ENCODE measurements around the gene MET.
"Not testable (repeated sequence)": the region's sequence is repeated elsewhere in the genome, so short reads cannot be mapped to it uniquely, and the experiment has no call there.

MET gene

DNA sequence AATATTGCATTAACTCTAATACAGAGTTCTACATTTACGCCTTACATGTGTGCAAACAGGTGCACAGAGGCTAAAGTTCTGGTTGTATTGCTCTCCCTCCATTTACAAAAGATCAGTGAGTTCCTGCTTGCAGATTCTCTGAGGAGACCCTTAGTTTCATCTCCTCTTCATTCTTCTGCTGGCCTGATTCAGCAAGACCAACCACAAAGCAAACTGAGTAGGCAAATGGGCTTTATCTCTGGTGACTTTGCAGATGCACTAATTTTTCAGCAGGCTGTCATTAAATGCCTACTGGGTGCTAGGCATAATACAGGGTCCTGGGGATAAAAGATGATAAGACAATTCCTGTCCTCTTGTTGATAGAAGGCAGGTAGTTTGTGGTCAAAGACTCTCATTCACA lies 56.4 kb downstream of the MET start:
- DNase-seq: no peak

DNA sequence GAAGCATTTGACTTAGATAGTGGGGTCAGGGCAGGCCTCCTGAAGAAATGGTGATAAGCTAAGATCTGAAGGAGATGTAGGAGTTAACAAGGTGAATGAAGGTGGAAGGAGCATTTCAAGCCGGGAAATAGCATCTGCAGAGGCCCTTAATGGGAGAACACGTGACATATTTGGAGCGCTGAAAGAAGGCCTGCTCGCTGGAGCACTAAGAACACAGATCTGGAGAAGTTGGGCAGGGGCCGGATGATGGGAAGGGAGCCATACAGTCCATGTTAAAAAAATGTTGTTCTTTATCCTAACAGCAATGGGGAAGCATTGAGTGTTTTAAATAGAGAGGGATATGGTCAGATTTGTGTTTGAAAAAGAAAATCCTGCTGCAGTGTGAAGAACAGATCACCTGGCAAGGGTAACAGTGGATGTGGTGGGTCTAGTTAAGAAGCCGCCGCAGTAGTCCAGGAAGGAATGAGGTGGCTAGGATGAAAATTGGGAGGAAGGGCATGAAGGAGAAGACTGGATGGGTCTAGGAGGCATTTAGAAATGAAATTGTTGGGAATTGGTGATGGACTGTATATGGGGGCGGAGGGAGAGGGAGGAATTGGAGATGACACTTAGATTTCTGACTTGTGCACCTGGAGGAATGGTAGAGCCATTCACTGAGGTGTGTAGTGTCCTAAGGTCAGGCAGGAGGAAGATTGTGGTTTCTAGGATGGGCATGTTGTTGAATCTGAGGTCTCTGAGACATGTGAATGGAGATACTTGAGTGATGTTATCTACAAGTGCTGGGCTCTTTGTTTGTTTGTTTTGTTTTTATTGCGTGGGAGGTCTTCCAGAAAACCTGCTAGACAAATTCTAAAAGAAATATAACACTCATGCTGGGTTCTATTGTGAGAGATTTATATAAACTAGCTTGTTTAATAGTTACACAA lies 58.4 kb downstream of the MET start:
- DNase-seq: peak; percentile 81

DNA sequence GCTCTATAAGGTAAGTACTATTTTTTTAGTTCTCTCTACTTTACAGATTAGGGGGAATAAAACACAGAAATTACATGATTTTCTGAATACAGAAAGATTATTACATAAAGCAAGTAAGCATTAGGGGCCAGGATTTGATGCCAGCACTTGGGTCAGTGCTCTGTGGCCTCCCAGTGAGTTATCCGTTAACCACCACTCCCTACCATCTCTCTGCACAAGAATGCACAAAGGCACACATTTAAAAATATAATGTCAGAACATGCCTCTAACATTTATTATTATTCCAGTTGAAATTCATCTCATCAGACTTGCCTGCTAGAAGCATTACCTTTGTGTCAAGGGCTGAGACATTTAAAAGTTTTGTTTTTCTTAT lies 59.0 kb downstream of the MET start:
- DNase-seq: no peak

DNA sequence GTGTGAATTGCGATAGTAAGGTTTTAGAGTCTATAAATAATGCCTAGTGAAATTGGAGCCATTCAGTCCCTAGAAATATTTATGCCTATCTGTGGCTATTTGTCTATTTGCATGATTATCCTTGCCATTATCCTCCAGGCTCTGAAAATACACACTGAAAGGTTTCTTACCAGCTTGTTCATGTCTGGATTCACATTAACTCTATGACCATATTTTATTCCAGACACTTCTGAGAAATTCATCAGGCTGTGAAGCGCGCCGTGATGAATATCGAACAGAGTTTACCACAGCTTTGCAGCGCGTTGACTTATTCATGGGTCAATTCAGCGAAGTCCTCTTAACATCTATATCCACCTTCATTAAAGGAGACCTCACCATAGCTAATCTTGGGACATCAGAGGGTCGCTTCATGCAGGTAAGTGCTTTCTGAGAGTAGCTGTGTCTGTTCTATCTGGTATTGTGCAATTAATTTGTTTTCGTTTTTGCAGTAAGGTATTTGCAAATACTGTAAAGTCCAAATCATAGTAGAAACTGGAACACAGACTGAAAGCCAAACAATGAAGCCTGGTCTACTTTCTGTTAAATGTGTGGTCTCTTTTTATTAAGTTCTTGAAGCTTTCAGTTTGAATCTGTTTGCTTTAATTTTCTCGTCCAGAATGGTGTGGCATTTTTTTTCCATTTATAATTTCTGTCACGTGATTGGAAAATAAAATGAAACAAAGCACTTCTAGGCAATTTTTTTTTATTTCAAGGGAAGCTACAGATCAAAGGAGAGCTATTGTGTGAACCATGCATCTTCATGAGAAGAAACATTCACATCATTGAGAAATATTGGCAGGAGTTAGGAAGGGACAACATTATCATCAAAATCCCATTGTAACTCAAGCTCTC lies 59.7 kb downstream of the MET start:
- no peak for DNase-seq

DNA sequence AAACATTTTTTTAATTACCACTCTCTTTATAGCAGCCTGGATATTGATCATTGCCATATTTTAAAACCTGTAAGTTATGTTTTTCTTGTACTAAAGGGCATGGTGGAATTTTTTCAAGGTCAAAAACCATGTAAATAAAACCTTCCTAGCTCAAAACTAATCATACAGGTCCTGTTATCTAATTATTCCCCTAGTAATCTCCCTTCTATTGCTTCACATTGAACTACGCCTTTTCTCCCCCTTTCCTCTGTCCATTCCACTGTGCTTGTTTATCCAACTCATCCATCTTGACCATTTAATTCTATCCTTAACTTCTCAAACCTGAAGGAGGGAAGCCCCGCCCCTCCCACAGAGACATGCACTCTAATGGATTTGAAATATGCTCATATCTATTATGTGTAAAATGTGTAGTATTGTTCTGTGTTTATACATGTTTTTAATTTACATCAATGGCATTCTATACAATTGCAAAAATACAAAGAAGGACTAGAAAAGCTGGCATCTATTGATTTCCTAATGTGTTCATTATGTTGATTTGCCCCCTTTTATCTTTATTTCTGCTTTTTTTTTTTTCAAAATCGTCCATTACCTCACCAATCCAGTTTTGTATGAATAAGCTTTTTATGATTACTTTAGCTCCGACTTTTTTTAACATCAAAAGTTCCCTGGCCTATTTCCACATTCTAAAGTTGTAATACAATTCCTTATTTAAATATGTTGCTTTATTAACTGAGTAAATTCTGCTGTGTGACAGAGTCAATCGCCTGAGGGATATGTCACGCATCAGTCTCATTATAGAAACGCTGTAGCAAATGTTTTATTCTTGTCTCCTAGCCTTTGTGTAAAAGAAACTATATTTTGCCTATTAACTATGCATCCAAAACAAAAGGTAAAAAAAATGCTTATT lies 61.0 kb downstream of the MET start:
- DNase-seq: no peak

DNA sequence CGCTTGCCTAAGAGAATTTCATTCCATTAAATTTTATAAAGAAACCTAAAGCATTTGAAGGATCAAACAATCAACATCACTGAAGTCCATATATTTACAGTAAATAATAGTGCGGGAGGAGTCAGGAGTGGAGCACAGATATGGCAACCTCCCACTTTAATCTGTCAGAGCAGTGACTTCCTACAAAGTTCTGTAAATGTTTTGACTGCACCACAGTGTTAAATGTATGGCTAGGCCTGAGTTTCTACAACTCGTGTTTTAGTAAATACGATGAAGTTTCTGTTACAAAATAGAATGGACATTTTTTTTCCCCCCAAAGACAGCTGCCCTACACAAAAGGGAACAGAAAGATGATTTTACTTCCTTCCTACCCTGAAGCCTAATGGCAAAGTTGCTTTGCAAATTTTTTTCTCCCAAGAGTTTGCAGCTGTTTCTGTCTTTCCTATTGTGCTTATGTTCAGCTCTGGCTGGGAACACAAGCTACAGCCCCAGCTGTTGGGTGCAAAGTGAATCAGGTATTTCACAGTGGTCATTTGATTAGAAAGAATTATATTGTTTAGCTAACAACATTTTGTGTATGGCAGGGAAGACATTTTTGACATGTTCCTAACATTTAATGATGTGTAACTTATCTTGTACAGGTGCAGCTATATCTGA lies 62.1 kb downstream of the MET start:
- DNase-seq: no peak

DNA sequence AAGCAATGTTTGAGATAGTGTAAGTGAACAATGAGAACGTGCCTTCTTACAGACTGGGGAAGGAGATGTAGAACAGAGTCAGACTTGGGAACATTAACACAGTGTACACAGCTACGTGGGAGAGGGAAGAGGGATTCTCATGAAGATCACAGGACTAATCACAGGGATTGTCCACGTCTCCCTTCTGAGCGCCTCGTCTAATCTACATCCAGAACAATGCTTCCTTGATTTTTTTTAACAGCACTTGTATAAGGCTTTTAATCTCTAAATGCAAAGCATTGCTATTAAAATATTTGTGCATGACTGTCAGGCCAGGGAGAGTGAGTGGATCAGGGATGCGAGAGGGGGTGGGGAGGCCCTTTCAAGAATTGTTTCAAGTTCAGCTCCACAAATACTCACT lies 62.7 kb downstream of the MET start:
- no peak for DNase-seq

DNA sequence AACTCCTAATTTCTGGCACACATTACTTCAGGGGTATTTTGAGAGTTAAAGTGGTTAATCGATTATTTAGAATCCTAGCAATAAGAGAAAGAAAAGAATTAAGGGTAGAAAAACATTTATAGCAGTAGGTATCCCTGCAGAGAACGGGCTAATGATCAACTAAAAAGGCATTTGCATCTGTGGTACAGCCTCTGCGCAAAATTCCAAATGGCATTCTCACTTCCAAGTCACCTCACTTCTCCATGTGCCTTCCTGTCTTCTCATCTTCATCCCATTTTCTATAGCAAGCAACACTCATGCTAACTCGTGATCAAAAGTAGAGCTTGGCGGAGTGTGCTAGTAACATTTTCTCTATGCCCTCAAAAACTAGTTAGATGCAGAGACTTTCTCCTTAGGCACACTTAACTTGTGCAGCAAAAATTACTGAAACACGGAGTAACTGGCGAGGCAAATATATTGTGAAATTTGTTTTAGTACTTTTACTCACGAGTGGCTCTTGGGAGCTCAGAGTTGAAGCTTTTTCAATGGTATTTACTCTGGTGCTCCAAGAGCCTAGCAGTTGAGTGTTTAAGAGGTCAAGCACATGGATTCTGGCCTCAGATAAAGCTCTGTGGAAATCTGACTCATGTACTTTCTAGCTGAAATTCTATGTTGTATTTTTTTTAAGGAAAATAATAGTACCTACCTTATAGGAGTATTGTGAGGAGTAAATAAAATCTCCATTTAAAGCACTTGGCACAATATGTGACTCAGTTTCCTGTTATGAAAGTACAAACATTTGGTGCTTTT lies 65.1 kb downstream of the MET start:
- DNase-seq: no peak

DNA sequence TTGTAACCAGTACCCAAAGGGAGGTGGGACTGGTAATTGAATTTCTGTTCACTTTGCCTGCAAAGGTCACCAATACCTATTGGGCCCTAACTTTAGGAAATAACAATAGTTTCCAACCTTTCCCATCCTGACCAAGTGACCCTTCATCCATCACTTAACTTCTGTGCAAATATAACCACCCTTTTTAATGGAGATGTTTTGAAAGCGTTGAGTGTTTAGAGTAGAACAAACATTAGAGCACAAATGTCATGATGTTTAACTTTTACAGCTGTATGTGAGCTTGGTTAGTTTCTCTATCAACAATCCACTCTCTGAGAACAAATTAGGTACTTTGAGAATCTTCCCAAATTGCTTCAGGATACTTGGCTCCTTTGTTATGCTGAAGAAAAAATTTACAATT lies 66.4 kb downstream of the MET start:
- no peak for DNase-seq

DNA sequence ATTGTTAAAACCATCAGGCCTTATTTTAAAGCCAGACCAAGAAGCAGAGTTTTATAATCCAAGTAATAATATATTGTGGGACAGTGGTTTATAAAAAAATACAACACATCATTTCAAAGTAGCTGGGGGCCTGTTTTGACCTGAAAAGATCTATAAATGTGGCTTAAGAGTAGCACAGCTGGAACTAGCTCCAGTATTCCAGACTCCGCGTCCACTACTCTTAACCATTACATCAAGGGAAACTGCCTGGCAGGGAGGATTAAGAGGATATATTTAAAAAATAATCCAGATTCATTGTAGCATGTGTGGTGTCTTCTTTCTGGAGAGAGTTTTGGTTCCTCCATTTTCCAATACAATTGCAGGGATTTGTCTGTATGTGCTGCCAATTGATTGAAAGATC lies 67.3 kb downstream of the MET start:
- DNase-seq: no peak

DNA sequence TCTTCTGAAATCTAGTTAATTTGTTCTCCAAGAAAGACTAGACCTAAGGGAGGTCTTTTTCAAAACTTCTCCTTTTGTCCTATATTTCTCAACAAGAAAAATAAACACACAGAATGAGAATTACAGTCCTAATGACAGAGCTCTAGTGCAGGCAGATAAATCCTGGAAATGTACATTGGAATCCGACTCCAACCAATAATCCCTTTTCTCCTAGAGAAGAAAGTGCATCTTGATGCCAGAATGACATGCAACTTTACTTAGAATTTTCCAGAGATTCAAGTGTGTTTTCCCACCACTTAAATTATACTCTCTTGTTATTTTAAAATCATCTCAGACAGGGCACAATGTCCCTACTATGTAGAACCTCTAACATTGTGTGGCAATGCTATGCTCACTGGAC lies 68.2 kb downstream of the MET start:
- DNase-seq: no peak

DNA sequence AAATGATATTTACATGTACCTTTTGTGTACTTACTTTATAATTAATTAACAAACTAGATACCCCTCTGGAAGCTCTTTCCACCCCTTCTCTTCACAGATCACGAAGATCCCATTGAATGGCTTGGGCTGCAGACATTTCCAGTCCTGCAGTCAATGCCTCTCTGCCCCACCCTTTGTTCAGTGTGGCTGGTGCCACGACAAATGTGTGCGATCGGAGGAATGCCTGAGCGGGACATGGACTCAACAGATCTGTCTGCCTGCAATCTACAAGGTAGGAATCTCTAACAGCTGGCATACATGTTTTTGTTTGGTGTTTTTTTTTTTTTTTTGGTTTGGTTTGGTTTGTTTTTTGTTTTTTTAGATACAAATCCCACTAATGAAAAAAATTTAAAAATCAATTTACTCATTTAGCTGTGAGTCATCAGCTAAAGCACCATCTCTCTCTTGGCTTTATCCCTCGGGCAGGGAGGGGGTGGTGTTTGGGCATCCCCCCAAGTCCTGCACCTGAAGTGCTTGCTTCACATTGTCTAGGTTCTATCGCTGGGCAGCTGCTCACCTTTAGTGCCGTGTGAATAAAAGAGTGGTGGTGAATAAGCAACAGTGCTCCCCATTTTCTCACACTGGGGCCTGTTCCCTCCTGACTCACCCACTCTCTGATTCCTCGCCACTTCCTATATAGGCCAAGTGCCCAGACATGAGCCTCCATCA lies 68.9 kb downstream of the MET start:
- DNase-seq: no peak

DNA sequence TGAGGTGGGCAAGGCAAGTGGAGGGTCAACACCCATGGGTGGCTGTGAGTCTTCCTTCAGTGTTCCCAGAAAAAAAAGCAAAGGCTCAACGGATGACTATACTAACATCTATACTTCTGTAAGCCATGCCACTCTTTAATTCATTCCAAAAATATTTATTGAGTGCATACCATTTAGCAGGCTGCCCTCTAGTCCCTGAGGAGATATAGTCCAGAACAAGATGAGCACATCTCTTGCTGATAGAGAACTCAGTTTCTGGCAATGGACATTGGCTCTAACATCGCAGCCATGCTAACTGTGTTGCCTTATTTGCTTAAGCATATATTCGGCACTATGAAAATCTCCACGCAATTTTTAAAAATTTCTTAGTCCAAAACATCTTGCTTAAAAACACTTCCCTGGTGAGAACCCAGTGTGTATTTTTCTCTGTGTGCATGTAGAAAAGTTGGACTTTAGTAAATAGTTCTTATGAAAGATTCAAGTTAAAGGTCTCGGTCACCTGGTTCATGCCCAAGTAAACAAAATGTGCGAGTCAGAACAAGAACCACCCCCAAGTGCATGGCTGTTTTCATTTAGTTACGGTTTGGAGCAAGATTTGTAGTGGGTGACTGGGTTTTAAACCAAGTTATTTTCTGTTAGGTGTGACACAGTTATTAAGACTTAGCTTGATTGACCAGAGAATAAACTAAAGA lies 69.8 kb downstream of the MET start:
- DNase-seq: no peak

DNA sequence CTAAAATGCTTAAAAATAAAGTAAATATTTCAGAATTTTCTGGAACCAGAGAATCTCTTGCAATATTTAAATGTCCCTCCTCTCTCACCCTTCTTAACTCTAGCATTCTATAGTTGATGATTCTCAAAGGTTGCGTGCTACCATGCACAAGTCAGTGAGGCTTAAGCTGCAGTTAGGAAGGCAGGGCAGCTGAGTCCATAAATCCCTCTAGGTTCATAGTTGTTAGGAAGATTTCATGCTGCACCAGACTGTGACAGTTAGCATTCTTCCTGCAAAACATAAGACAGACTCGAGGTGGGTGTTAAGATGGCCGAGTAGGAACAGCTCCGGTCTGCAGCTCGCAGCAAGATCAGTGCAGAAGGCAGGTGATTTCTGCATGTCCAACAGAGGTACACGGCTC lies 70.6 kb downstream of the MET start:
- DNase-seq: no peak

DNA sequence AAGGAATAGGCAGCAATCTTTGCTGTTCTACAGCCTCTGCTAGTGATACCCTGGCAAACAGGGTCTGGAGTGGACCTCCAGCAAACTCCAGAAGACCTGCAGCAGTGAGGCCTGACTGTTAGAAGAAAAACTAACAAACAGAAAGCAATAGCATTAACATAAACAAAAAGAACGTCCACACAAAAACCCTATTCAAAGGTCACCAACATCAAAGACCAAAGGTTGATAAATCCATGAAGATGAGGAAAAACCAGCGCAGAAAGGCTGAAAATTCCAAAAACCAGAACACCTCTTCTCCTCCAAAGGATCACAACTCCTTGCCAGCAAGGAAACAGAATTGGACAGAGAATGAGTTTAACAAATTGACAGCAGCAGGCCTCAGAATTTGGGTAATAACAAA lies 71.8 kb downstream of the MET start:
- not testable (repeated sequence) for DNase-seq

DNA sequence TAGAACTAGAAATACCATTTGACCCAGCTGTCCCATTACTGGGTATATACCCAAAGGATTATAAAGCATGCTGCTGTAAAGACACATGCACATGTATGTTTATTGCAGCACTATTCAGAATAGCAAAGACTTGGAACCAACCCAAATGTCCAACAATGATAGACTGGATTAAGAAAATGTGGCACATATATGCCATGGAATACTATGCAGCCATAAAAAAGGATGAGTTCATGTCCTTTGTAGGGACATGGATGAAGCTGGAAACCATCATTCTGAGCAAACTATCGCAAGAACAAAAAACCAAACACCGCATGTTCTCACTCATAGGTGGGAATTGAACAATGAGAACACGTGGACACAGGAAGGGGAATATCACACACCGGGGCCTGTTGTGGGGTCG lies 74.4 kb downstream of the MET start:
- not testable (repeated sequence) for DNase-seq

DNA sequence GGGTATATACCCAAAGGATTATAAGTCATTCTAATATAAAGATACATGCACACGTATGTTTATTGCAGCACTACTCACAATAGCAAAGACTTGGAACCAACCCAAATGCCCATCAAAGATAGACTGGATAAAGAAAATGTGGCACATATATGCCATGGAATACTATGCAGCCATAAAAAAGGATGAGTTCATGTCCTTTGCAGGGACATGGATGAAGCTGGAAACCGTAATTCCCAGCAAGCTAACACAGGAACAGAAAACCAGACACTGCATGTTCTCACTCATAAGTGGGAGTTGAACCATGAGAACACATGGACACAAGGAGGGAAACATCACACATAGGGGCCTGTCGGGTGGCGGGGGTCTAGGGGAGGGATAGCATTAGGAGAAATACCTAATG lies 79.1 kb downstream of the MET start:
- DNase-seq: not testable (repeated sequence)

DNA sequence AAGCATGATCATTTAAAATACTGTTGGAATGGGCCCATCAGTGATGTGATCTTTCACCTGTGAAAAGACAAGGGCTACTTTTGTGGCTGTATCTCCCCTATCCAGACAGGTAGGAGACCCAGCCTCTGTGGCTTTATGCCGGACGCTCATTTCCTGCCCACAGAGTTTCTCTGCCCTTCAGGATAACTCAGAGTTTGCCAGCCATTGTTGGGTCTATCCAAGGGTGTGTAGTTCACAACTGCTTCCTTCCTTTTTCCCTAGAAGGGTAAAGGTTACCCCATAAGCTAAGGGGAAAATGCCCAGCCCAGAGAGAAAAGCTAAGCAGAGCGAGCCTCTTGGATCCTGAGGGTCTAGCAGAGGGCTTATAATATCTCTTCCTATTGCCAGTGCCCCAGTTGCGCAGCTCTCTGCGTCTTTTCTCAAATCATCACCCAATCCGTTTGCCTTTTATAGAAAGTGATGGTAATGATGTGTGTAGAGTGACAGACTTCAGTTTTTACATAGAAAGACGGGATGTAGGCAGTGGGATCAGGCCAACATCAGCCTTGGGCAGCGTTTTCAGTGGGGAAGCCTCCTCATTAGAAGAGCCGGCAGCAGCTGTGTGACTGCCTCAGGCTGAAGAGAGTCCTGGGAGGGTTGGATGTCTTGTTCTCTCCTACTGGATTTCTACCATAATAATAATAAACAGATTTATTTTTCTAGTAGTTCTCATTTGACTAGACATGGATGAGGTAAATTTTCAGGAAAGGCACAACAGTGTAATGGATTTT lies 80.5 kb downstream of the MET start:
- no peak for DNase-seq

DNA sequence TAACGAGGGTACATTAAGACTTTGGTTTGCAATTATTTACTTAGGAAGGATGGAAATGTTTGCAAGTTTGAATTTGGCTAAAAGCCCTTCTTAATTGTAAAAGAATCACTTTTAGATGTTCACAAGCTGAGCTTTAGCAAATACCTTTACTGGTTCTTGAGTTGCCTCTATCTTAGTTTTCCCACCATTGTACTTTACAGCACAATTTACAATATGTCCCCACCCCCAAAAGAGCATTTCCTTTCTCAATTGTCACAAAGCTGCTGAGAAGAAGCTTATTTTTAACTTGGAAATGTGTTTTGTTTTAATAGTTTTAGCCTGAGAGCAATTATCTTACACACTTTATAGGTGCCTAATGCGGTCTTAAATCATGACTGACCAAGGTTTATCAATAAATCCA lies 81.1 kb downstream of the MET start:
- no peak for DNase-seq

DNA sequence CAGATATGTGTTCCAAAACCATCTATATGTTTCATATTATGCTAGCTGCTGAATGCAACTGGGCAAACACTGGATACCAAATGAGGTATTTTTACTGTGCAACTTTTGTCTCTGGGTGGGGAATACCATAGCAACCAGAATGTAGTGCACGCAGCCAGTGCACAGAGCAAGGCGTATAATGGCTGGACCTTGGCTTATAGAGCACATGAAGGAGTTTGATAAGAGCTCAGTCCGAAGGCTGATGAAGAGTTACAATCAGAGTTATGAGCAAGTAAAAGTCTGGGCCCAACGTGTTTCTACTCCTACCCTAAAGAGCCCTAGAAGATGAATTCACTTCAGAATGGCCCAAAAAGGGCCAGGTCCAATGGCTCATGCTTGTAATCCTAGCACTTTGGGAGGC lies 82.2 kb downstream of the MET start:
- DNase-seq: no peak

Data from NCI-H2029 treated with DMSO at 0.1 percent for 48 hours (cell line).